SK-N-SH (cell line): ENCODE results near the gene SMIM11. TPM values are rescaled to one million over a fixed set of nuclear protein-coding genes. Genes with fewer than 3 reads are reported as not detected.

ENCODE experiments used
- CTCF ChIA-PET: fragments of 300-600, 350-600 bp; formaldehyde crosslinking; extraction: SDS; loops from one replicate; lab custom pipeline; 2021; lab: Yijun Ruan, JAX
- POLR2A ChIA-PET: fragments of 350-600 bp; sonication (Branson Sonifier 250); formaldehyde crosslinking; extraction: SDS; loops from one replicate; lab custom pipeline; 2020; ENCODE audit warnings: antibody characterized with exemption, inconsistent platforms; lab: Yijun Ruan, JAX
- DNase-seq: peaks from one replicate; pipeline ENCODE4 v3.0.0; 2012
- H2AFZ ChIP-seq: fragments of 200-600 bp; sonication (generic); 2 replicates; pipeline ENCODE4 v1.8.1; 2016; ENCODE audit warnings: antibody characterized with exemption, mild to moderate bottlenecking, low read depth
- H3F3A ChIP-seq: fragments of 200-600 bp; sonication (generic); replicated peaks from 2 replicates; pipeline ENCODE3; 2016; ENCODE audit warnings: antibody characterized with exemption, mild to moderate bottlenecking; ENCODE audit not compliant: insufficient read depth
- H3K27ac ChIP-seq, 2 experiments: fragments of 200-500 bp in 1 of 2; fragments of 200-600 bp in 1 of 2; sonication (Bioruptor generic) in 1 of 2; sonication (generic), shearing (Covaris generic) in 1 of 2; 2 replicates each; pipeline versions ENCODE4 v1.5.1 to v1.6.1; 2014 to 2016; ENCODE audit warnings: low read depth in 2 of 2, inconsistent platforms in 1 of 2, low read length in 1 of 2, mild to moderate bottlenecking in 1 of 2, mixed read lengths in 1 of 2
- H3K27me3 ChIP-seq: fragments of 200-600 bp; sonication (generic), shearing (Covaris generic); 2 replicates; pipeline ENCODE4 v1.6.1; 2016; ENCODE audit warnings: mixed run types; ENCODE audit not compliant: insufficient read depth
- H3K36me3 ChIP-seq, 2 experiments: fragments of 200-500 bp in 1 of 2; fragments of 200-600 bp in 1 of 2; sonication (Bioruptor generic) in 1 of 2; sonication (generic) in 1 of 2; replicated peaks in 1 of 2; 2 replicates each; pipeline versions ENCODE3 to v1.5.1; 2014 to 2016; ENCODE audit warnings: low read length in 1 of 2, mild to moderate bottlenecking in 1 of 2; ENCODE audit not compliant: insufficient read depth in 2 of 2, control insufficient read depth in 1 of 2
- H3K4me1 ChIP-seq, 2 experiments: fragments of 200-500 bp in 1 of 2; fragments of 200-600 bp in 1 of 2; sonication (Bioruptor generic) in 1 of 2; sonication (generic), shearing (Covaris generic) in 1 of 2; 2 replicates each; pipeline versions ENCODE4 v1.5.1 to v1.6.1; 2014 to 2016; ENCODE audit warnings: low read depth in 1 of 2, low read length in 1 of 2, mixed run types in 1 of 2; ENCODE audit not compliant: insufficient read depth in 2 of 2, control insufficient read depth in 1 of 2
- H3K4me2 ChIP-seq: fragments of 200-600 bp; sonication (generic), shearing (Covaris generic); 2 replicates; pipeline ENCODE4 v1.6.1; 2017; ENCODE audit warnings: mixed run types
- H3K4me3 ChIP-seq, 2 experiments: fragments of 200-500 bp in 1 of 2; fragments of 200-600 bp in 1 of 2; sonication (Bioruptor generic) in 1 of 2; sonication (generic), shearing (Covaris generic) in 1 of 2; 2 replicates each; pipeline versions ENCODE4 v1.5.1 to v1.8.1; 2014 to 2016; ENCODE audit warnings: low read depth in 2 of 2, inconsistent platforms in 1 of 2, low read length in 1 of 2, mild to moderate bottlenecking in 1 of 2, mixed read lengths in 1 of 2, moderate library complexity in 1 of 2
- H3K79me2 ChIP-seq: fragments of 200-600 bp; sonication (generic); 2 replicates; pipeline ENCODE4 v1.8.1; 2017; ENCODE audit warnings: mild to moderate bottlenecking; ENCODE audit not compliant: insufficient read depth
- H3K9ac ChIP-seq: fragments of 200-600 bp; sonication (generic); 2 replicates; pipeline ENCODE4 v1.6.1; 2017; ENCODE audit warnings: mixed run types
- H3K9me2 ChIP-seq: fragments of 200-600 bp; sonication (generic); 2 replicates; pipeline ENCODE4 v1.6.1; 2017; ENCODE audit warnings: mixed run types
- H3K9me3 ChIP-seq: fragments of 200-600 bp; sonication (generic); 2 replicates; pipeline ENCODE4 v1.6.1; 2017; ENCODE audit warnings: mixed run types, mild to moderate bottlenecking, moderate library complexity
- H4K20me1 ChIP-seq: fragments of 200-600 bp; sonication (generic); 2 replicates; pipeline ENCODE4 v1.6.1; 2017; ENCODE audit warnings: mild to moderate bottlenecking, mixed run types; ENCODE audit not compliant: insufficient read depth
- CTCF ChIP-seq: fragments of 200-600 bp; sonication (generic); IDR thresholded peaks from 2 replicates; pipeline ENCODE4 v1.6.1; 2017; ENCODE audit warnings: antibody characterized with exemption, mild to moderate bottlenecking, moderate library complexity
- EP300 ChIP-seq, 2 experiments: IDR thresholded peaks; 2 replicates each; pipeline versions ENCODE4 v1.4.0 to v1.6.1; 2012; ENCODE audit warnings: borderline replicate concordance in 1 of 2, low read depth in 1 of 2, low read length in 1 of 2
- FOXJ3 ChIP-seq: sonication (generic); formaldehyde crosslinking; IDR thresholded peaks from 2 replicates; pipeline ENCODE4 v1.5.1; 2020; ENCODE audit warnings: mild to moderate bottlenecking, missing genetic modification reagents
- FOXM1 ChIP-seq: IDR thresholded peaks from 2 replicates; pipeline ENCODE4 v1.4.0; 2012; ENCODE audit warnings: low read depth, mild to moderate bottlenecking
- GATA2 ChIP-seq: sonication (generic); formaldehyde crosslinking; IDR thresholded peaks from 2 replicates; pipeline ENCODE4 v1.5.0; 2020; ENCODE audit warnings: mild to moderate bottlenecking, missing genetic modification reagents
- NFIC ChIP-seq: IDR thresholded peaks from 2 replicates; pipeline ENCODE4 v1.4.0; 2012; ENCODE audit warnings: borderline replicate concordance
- POLR2AphosphoS5 ChIP-seq: IDR thresholded peaks from 2 replicates; pipeline ENCODE4 v1.6.1; 2012; ENCODE audit warnings: low read depth, low read length
- RAD21 ChIP-seq: IDR thresholded peaks from 2 replicates; pipeline ENCODE4 v1.6.1; 2012; ENCODE audit warnings: mild to moderate bottlenecking, low read length
- RFX5 ChIP-seq: IDR thresholded peaks from 2 replicates; pipeline ENCODE4 v1.6.1; 2012; ENCODE audit warnings: mild to moderate bottlenecking, improper control_type of control experiment, low read length
- SMC3 ChIP-seq: IDR thresholded peaks from 2 replicates; pipeline ENCODE4 v1.6.1; 2012; ENCODE audit warnings: low read depth, low read length, improper control_type of control experiment
- TAF1 ChIP-seq: IDR thresholded peaks from 2 replicates; pipeline ENCODE4 v1.6.1; 2012; ENCODE audit warnings: low read depth, mild to moderate bottlenecking, low read length, moderate library complexity, borderline replicate concordance
- ZBTB33 ChIP-seq: IDR thresholded peaks from 2 replicates; pipeline ENCODE4 v1.4.0; 2012; ENCODE audit warnings: low read depth, borderline replicate concordance
- WGBS: methylation state at CpG from one replicate; pipeline ENCODE4 v1.1.6; 2017; ENCODE audit warnings: low lambda C conversion rate; 5-methylcytosine and 5-hydroxymethylcytosine counted together
- polyA plus RNA-seq, 3 experiments: library from polyadenylated mRNA; depleted of rRNA; stranded (reverse); fragments of >200 nt; gene quantifications; 2 replicates each; pipeline ENCODE4 v1.2.3, GENCODE V29; 2012

Gene SMIM11
- polyA plus RNA-seq, 1 of the 3 experiments (the other 2 are of a cell fraction): 15.0 TPM

- peak; percentile 52 for TF ChIP-seq SMC3
- peak; percentile 55 for TF ChIP-seq RAD21
- no peak for TF ChIP-seq TAF1
- no peak for TF ChIP-seq GATA2
- TF ChIP-seq CTCF: peak; percentile 82
- TF ChIP-seq EP300 (IDR thresholded peaks at IDR 0.05; ENCODE audit: borderline replicate concordance in 1 of 2, low read depth in 1 of 2, low read length in 1 of 2): no peak
- TF ChIP-seq, all 33 proteins: peak for 3
- Histone ChIP-seq H3K4me3 (peak overlapping the region in 1 of 2 experiments; percentile 27; a peak in 1 of 4 replicates), H3K27me3 (no peaks in the 10 kb centered on the region; the same call in 1 of the 2 replicates), H3K9me2 (no peaks in the 10 kb centered on the region), H3K4me2 (no peak overlapping the region), H3K9ac (no peak overlapping the region), H3K4me1 (no peaks in the 10 kb centered on the region), H3K79me2 (no peaks in the 10 kb centered on the region), H3K9me3 (no peaks in the 10 kb centered on the region), H3F3A (no peaks in the 10 kb centered on the region), H2AFZ (no peak overlapping the region), H3K36me3 (no peaks in the 10 kb centered on the region), H4K20me1 (no peaks in the 10 kb centered on the region), H3K27ac (no peak overlapping the region)
- CTCF ChIA-PET: interaction anchor here (0.6 to 4.4 kb wide), 20 partner anchors 9 to 776 kb away, joined by 3 to 25 read pairs (median 4); no protein-coding TSS in a partner anchor
- 64% methylated on average over 2 of the region's 3 CpGs for WGBS
- POLR2A ChIA-PET: no interaction called here
- DNase-seq: peak; percentile 45
These were observed 7.9 kb upstream of the SMIM11 start for GRCh38 chr21:34367320-34367935.

- H3K79me2 ChIP-seq: no peaks in the 10 kb centered on the region
- 13% methylated on average over 1 of the region's 1 CpG for WGBS
- no peaks in the 10 kb centered on the region; the same call in 1 of the 2 replicates for H3K27me3 ChIP-seq
- no peaks in the 10 kb centered on the region for H3F3A ChIP-seq
- no peaks in the 10 kb centered on the region for H4K20me1 ChIP-seq
- H3K9me3 ChIP-seq: no peaks in the 10 kb centered on the region
- no peaks in the 10 kb centered on the region for H3K9me2 ChIP-seq
- ChIA-PET POLR2A (no interaction called here), CTCF (no interaction called here)
- H3K9ac ChIP-seq: no peak overlapping the region
- no peaks in the 10 kb centered on the region for H3K36me3 ChIP-seq
- no peak overlapping the region for H2AFZ ChIP-seq
- H3K4me3 ChIP-seq: no peak overlapping the region
- H3K4me1 ChIP-seq: no peaks in the 10 kb centered on the region
- H3K4me2 ChIP-seq: no peak overlapping the region
- H3K27ac ChIP-seq: no peak overlapping the region
- no peak for DNase-seq
- TF ChIP-seq POLR2AphosphoS5 (no peak), GATA2 (no peak), NFIC (no peak), TAF1 (no peak), FOXJ3 (CRISPR knock-in tag) (no peak), ZBTB33 (no peak), FOXM1 (no peak), RFX5 (no peak)
These were observed 5.6 kb upstream of the SMIM11 start for GRCh38 chr21:34369741-34370140.
